ENCODE data around the gene TEK. TPM values are rescaled to one million over a fixed set of nuclear protein-coding genes. Genes with fewer than 3 reads are reported as not detected.
A peak's percentile ranks its signal among the peaks of the same experiment; 100 is the strongest.

TEK gene
- total and polyA plus RNA-seq, 10 of the 15 experiments (the other 5 are each of a cell fraction or from before 2014, with no cell fraction given): not detected

DNA sequence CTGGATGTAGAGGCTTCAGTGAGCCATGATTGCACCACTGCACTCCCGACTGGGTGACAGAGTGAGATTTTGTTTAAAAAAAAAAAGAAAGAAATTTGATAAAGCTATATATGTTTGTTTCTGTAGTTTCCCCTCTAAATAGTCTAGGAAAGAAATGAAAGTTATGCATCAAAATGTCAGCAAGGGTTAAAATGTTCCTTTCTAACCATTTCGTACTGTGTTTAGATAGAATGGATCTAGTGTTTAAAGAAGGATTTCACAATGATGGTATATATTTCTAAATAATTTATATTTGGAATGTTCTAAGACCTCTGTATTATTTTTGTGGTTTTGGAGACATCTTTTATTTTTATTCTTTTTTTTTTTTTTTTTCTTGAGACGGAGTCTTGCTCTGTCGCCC is 22.7 kb downstream of the TEK start (continued):
- TF ChIP-seq ZNF207 (IDR thresholded peaks at IDR 0.05; ENCODE audit: borderline replicate concordance) (no peak), CREM (IDR thresholded peaks at IDR 0.05; ENCODE audit: low read depth) (no peak), USF2 (IDR thresholded peaks at IDR 0.05; ENCODE audit: borderline replicate concordance, low read depth, low read length) (no peak), EP300 (IDR thresholded peaks at IDR 0.05; ENCODE audit: borderline replicate concordance in 1 of 2, control insufficient read depth in 1 of 2, low read depth in 2 of 2, low read length in 2 of 2) (no peak), SREBF1 (IDR thresholded peaks at IDR 0.05; ENCODE audit: low read length) (no peak), CHD4 (IDR thresholded peaks at IDR 0.05) (no peak), MXI1 (IDR thresholded peaks at IDR 0.05; ENCODE audit: low read depth, low read length) (no peak), SMC3 (IDR thresholded peaks at IDR 0.05; ENCODE audit: borderline replicate concordance, low read length) (no peak), PAX8 (IDR thresholded peaks at IDR 0.05) (no peak)
- TF ChIP-seq, protein P1, sequence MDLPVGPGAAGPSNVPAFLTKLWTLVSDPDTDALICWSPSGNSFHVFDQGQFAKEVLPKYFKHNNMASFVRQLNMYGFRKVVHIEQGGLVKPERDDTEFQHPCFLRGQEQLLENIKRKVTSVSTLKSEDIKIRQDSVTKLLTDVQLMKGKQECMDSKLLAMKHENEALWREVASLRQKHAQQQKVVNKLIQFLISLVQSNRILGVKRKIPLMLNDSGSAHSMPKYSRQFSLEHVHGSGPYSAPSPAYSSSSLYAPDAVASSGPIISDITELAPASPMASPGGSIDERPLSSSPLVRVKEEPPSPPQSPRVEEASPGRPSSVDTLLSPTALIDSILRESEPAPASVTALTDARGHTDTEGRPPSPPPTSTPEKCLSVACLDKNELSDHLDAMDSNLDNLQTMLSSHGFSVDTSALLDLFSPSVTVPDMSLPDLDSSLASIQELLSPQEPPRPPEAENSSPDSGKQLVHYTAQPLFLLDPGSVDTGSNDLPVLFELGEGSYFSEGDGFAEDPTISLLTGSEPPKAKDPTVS (IDR thresholded peaks at IDR 0.05; ENCODE audit: low read depth, low read length): no peak

GRCh38 chr9:27133817-27134216 is 24.8 kb downstream of the TEK start:
- Histone ChIP-seq H3K9me3 (replicated peaks; ENCODE audit: control insufficient read depth, insufficient read depth, low read length) (no peaks in the 10 kb centered on the region), H3K4me3 (no peak overlapping the region), H3K79me2 (ENCODE audit: control insufficient read depth, insufficient read depth, low read length) (no peaks in the 10 kb centered on the region), H2AFZ (ENCODE audit: control insufficient read depth, low read depth, low read length) (no peak overlapping the region), H3K27me3 (replicated peaks in 1 of 2; ENCODE audit: control insufficient read depth in 2 of 2, insufficient read depth in 2 of 2, low read length in 1 of 2) (no peaks in the 10 kb centered on the region), H3K27ac (ENCODE audit: control insufficient read depth, insufficient read depth) (no peak overlapping the region), H3K4me1 (ENCODE audit: control insufficient read depth, insufficient read depth, low read length) (no peaks in the 10 kb centered on the region), H3K36me3 (ENCODE audit: control insufficient read depth in 2 of 2, insufficient read depth in 2 of 2, low read length in 1 of 2) (no peaks in the 10 kb centered on the region), H4K20me1 (ENCODE audit: control insufficient read depth, insufficient read depth) (no peaks in the 10 kb centered on the region), H3K4me2 (ENCODE audit: control insufficient read depth, insufficient read depth) (no peak overlapping the region), H3K9ac (ENCODE audit: control insufficient read depth, insufficient read depth, low read length) (no peak overlapping the region)
- ChIA-PET POLR2A (no interaction called here), SMC1A (ENCODE audit: uncharacterized antibody, unreplicated experiment) (no interaction called here), RAD21 (ENCODE audit: unreplicated experiment) (no interaction called here), CTCF (no interaction called here)
- 0% methylated on average over 4 of the region's 4 CpGs for WGBS (ENCODE audit: insufficient coverage, insufficient replicate concordance, low lambda C conversion rate, missing lambda C conversion rate)
- intact Hi-C loops (cut with micrococcal nuclease; ENCODE audit: unreplicated experiment) (no loop called here), in situ Hi-C loops (cut with MboI) (no loop called here)
- TF ChIP-seq, protein P2, sequence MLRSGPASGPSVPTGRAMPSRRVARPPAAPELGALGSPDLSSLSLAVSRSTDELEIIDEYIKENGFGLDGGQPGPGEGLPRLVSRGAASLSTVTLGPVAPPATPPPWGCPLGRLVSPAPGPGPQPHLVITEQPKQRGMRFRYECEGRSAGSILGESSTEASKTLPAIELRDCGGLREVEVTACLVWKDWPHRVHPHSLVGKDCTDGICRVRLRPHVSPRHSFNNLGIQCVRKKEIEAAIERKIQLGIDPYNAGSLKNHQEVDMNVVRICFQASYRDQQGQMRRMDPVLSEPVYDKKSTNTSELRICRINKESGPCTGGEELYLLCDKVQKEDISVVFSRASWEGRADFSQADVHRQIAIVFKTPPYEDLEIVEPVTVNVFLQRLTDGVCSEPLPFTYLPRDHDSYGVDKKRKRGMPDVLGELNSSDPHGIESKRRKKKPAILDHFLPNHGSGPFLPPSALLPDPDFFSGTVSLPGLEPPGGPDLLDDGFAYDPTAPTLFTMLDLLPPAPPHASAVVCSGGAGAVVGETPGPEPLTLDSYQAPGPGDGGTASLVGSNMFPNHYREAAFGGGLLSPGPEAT (IDR thresholded peaks at IDR 0.05; ENCODE audit: low read depth): no peak
- TF ChIP-seq FOXK2 (IDR thresholded peaks at IDR 0.05): no peak
- TF ChIP-seq ZNF622 (IDR thresholded peaks at IDR 0.05): no peak
- TF ChIP-seq, protein P3, sequence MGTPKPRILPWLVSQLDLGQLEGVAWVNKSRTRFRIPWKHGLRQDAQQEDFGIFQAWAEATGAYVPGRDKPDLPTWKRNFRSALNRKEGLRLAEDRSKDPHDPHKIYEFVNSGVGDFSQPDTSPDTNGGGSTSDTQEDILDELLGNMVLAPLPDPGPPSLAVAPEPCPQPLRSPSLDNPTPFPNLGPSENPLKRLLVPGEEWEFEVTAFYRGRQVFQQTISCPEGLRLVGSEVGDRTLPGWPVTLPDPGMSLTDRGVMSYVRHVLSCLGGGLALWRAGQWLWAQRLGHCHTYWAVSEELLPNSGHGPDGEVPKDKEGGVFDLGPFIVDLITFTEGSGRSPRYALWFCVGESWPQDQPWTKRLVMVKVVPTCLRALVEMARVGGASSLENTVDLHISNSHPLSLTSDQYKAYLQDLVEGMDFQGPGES (IDR thresholded peaks at IDR 0.05): no peak
- TF ChIP-seq POLR2AphosphoS5 (IDR thresholded peaks at IDR 0.05; ENCODE audit: low read length): no peak
- no peak for TF ChIP-seq MAX (IDR thresholded peaks at IDR 0.05; ENCODE audit: low read depth, low read length)
- no peak for TF ChIP-seq BCLAF1 (IDR thresholded peaks at IDR 0.05)
- no peak for DNase-seq (ENCODE audit: low read depth, low spot score)
- no TSS peak for BruUV-seq (replicated peaks)
- FAIRE-seq: peak; percentile 38
- ATAC-seq: no peak

All from GM12878 (cell line).